ENCODE measurements around the gene NSF.

Gene NSF

DNA sequence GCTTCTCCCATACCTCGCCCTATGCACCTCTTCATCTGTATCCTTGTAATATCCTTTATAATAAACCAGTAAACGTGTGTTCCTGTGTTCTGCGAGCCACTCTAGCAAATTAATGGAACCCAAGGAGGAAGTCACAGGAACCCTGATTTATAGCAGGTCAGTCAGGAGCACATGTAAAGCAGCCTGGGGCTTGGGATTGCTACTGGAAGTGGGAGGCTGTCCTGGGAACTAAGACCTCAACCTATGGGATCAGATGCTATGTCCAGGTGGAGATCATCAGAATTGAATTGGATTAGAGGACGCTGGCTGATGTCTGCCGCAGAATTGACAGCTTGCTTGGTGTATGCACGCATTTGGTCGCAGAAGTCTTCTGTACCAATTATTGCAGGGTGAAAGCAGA lies 212.3 kb downstream of the NSF start:
- no peak for DNase-seq

DNA sequence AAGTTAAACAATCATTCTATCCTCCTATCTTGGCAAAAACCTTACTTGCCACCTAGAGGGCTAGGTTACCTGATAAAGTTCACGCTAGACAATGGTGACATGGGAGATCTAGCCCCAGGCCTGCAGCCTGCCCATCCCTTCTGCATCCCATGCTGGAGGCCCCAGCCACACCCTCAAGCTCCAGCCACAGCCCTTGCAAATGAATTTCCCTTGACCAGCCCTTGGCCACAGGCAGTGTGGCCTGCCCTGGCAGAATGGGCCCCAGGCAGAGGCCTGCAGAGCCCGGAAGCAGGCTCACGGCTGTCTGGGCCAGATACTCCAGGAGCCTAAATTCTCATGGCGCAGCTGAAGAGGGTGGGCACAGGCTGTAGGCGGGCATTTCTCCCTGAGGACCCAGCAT lies 213.1 kb downstream of the NSF start:
- no peak for DNase-seq

DNA sequence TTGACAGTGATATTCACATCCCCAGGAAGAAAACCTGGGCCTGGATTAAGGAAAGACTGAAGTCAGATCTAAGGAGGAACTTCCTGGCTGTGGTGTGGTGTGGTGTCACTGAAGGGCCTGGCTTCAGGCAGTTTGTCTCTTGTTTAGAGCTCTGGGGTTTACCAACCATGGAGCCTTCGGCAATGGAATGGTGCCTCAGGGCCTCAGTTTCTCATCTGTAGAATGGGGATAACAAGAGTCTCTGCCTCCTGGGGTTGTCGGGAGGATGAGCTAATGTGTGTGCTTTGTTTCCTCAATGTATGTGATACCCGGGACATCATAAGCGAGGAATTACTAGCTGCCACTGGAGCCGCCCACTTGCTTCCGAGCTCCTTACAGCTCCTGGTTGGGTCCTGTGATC lies 215.3 kb downstream of the NSF start:
- DNase-seq: no peak

Measured in right kidney (tissue), 1 donor.